ENCODE data around the gene NT5DC1.
"Not testable (repeated sequence)": the region's sequence is repeated elsewhere in the genome, so short reads cannot be mapped to it uniquely, and the experiment has no call there.

Gene NT5DC1

DNA sequence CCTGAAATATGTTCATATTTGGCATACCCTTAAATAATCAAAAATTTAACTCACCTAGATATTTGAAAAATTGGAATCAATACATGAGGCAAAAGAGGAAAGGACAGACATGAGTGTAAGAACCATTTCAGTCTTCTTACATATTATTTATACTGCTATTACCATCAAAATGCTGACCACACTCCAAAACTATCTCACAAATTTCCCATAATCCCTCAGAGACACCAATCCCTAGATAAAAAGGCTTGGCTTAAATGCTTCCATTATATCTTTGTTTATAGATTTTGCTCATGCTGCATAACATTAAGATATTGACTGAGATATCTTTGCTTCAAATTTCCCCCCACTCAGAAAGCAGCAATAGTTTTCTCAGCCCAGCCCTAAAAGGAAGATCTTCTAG lies 11.7 kb upstream of the NT5DC1 start:
- in situ Hi-C loops (cut with MboI; ENCODE audit: low sequenced_read_pairs), result no loop called here

DNA sequence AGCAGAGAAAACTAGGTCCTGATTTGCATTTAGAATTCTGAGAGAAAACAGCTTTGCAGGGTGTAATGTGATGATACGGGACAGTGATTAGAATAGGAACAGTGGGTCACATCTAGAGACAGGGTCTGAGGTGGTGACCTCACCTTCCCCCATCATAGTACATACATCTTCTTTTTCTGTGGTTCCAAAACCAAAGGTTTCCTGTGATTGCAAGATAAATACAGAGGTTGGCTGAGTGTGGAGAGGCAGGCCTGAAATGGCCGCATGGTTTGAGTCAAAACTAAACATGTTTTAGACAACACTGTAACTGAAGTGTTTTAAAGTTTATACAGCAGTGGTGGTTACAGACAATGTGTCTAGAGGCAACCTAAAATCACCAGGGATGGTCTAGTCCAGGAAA lies 10.4 kb upstream of the NT5DC1 start:
- in situ Hi-C loops (cut with MboI; ENCODE audit: low sequenced_read_pairs), result no loop called here

DNA sequence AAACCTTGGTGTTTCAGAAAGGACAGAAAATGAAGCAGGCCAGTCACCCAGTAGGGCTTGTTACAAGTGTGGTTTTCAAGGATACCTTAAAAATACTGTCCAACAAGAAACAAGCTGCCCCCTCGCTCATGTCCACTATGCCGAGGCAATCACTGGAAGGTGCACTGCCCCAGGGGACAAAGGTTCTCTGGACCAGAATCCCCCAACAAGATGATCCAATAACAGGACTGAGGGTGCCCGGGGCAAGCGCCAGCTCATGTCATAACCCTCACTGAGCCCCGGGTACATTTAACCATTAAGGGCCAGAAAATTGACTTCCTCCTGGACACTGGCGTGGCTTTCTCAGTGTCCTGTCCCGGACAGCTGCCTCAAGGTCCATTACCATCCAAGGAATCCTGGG lies 6.6 kb upstream of the NT5DC1 start:
- in situ Hi-C loops (cut with MboI; ENCODE audit: low sequenced_read_pairs), result no loop called here

- in situ Hi-C loops (cut with MboI; ENCODE audit: low sequenced_read_pairs), result not testable (repeated sequence)
Observed at GRCh38 chr6:116096048-116096759, 4.4 kb upstream of the NT5DC1 start.

GRCh38 chr6:116096979-116097816 lies 3.5 kb upstream of the NT5DC1 start:
- in situ Hi-C loops (cut with MboI; ENCODE audit: low sequenced_read_pairs), result no loop called here

DNA sequence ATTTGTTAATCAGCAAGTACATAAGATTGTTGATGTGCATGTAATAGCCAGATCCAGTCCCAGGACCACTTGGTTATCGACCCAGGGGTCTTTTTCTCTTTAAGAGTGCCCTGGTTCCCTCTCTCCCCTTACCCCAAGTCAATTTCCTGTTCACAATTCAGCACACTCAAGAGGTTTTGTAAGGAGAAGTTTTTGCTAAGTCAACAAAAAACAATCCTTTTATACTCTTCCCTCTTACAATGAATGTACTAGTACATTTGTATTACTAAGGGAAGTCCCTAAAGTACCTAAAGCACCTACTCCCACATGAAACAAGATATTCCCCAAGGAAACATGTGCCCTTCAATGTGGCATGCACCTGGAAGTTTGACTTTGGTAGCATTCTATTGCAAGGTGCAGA lies 1.6 kb upstream of the NT5DC1 start:
- in situ Hi-C loops (cut with MboI; ENCODE audit: low sequenced_read_pairs), result no loop called here

- in situ Hi-C loops (cut with MboI; ENCODE audit: low sequenced_read_pairs), result no loop called here
Observed at GRCh38 chr6:116101302-116101718, 657 bp downstream of the NT5DC1 start.

- in situ Hi-C loops (cut with MboI; ENCODE audit: low sequenced_read_pairs), result no loop called here
Observed at GRCh38 chr6:116101790-116102189, 1.1 kb downstream of the NT5DC1 start.

DNA sequence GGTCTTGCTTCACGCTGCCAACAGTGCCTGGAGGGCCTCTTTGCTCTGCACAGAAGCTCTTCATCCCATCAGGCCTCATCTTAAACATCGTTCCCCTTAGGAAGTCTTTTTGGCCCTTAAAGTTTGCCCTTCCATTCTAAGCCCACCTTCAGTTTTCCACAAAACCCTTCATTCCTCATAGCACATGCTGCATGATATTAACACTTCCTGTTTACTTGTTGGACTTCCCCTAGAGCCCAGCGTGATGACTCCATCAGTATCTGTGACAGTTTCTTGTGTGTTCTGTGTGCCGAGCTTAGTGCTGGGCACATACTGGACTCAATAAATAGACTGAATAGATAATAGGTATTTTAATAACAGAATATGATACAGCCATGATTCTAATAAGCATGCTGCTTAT lies 2.2 kb downstream of the NT5DC1 start:
- in situ Hi-C loops (cut with MboI; ENCODE audit: low sequenced_read_pairs), result no loop called here

DNA sequence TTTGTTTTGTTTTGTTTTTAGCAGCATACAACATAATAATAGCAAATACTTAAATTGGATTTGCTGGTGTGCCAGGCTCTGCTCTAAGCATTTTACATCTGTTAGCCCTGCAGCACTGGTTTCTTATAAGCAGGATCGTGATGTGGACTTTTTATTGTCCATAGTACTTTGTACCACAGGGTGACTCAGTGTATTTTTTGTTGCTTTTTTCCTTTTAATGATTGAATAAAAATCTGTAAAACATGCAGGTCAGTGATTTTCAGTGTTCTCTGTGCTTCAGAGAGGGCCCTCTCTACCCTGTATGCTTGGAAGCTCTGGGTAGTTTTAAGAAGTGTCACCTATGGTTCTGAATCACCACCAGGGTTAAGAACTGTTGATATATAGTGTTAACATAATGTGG lies 4.0 kb downstream of the NT5DC1 start:
- in situ Hi-C loops (cut with MboI; ENCODE audit: low sequenced_read_pairs), result no loop called here

- in situ Hi-C loops (cut with MboI; ENCODE audit: low sequenced_read_pairs), result no loop called here
Observed at GRCh38 chr6:116105247-116105646, 4.6 kb downstream of the NT5DC1 start.

DNA sequence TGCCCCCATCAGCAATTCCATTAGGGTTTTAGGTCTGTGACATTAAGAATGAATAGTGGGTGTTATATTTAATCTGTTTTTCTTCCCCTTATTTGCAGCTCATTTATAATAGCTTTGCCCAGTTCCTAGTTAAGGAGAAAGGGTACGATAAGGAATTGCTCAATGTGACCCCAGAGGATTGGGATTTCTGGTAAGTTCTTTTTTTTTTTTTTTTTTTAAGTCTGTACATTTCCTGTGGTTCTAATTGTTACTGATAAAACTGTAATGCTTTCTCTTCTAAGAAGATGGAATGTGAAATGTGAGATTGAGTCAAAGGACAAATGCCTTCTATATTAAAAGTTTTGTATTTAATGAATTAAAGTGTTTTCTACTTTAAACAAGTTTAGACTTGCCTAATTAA lies 5.5 kb downstream of the NT5DC1 start:
- in situ Hi-C loops (cut with MboI; ENCODE audit: low sequenced_read_pairs), result no loop called here

- in situ Hi-C loops (cut with MboI; ENCODE audit: low sequenced_read_pairs), result no loop called here
Observed at GRCh38 chr6:116108836-116109235, 8.2 kb downstream of the NT5DC1 start.

GRCh38 chr6:116111552-116112528 lies 11.2 kb downstream of the NT5DC1 start:
- in situ Hi-C loops (cut with MboI; ENCODE audit: low sequenced_read_pairs), result no loop called here

GRCh38 chr6:116113386-116113785 lies 12.7 kb downstream of the NT5DC1 start:
- in situ Hi-C loops (cut with MboI; ENCODE audit: low sequenced_read_pairs), result no loop called here

- in situ Hi-C loops (cut with MboI; ENCODE audit: low sequenced_read_pairs), result no loop called here
Observed at GRCh38 chr6:116115781-116116180, 15.1 kb downstream of the NT5DC1 start.

- in situ Hi-C loops (cut with MboI; ENCODE audit: low sequenced_read_pairs), result no loop called here
Observed at GRCh38 chr6:116118608-116119007, 18.0 kb downstream of the NT5DC1 start.

DNA sequence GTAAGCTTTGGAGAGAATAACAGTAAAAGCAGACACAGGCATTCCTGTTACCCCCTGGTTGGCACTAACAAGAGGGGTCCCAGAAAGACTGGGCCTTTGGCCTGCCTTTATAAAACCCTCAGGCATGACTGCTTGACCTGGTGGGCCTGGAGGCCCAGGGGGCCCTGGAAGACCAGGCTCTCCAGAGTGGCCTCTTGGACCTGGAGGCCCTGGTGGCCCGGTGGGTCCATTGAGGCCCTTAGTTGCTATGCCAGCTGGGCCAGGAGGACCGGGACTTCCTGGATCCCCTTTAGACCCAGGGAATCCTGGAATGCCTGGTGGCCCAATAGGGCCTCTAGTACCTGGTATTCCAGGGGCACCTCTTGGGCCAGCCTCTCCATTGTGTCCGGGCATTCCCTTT lies 19.8 kb downstream of the NT5DC1 start:
- in situ Hi-C loops (cut with MboI; ENCODE audit: low sequenced_read_pairs), result no loop called here

GRCh38 chr6:116126032-116126431 lies 25.4 kb downstream of the NT5DC1 start, which contains the start of gene COL10A1:
Gene COL10A1 (minus strand): TSS chr6:116126132. CDS start chr6:116125492, 640 bp downstream.
- in situ Hi-C loops (cut with MboI; ENCODE audit: low sequenced_read_pairs), result no loop called here

- in situ Hi-C loops (cut with MboI; ENCODE audit: low sequenced_read_pairs), result no loop called here
Observed at GRCh38 chr6:116127771-116128493, 27.3 kb downstream of the NT5DC1 start.

Data from HL-60/S4 (cell line).